HuH-7 (cell line): ENCODE measurements around the gene MFRP.

Experiments used
- DNase-seq: peaks from one replicate; pipeline ENCODE4 v3.0.0; 2011; ENCODE audit warnings: low spot score

Gene MFRP

DNA sequence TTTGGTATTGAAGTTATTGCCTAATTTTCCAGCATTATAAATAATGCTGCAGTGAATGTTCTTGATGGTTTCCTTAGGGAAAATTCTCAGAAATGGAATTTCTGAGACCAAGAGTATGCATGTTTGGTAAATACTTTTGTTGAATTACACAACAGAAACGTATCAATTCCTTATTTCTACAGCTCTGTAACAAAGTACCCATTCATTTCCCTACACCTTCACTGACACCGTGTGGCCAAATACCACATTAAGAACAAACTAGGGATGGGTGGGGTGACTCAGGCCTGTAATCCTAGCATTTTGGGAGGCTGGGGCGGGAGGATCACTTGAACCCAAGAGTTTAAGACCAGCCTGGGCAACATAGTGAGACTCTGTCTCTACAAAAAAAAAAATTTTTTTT is 51.3 kb downstream of the MFRP start:
- DNase-seq: no peak

DNA sequence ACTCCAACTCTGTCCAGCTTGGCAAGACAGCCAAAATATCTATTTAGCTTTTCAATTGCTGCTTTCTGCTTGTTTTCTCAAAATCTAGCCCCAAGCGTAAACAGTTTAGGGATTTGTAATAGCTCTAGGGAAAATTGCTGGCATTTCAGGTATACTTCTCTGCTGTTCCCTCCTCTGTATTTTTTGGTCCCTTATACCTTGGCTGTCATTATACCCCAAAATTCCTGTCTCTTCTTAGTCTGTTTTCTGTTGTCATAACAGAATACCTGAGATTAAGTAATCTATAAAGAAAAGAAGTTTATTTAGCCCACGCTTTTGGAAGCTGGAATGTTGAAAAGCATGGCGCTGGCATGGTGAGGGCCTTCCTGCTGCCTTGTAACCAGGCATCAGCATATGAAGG is 53.0 kb downstream of the MFRP start:
- DNase-seq: no peak

DNA sequence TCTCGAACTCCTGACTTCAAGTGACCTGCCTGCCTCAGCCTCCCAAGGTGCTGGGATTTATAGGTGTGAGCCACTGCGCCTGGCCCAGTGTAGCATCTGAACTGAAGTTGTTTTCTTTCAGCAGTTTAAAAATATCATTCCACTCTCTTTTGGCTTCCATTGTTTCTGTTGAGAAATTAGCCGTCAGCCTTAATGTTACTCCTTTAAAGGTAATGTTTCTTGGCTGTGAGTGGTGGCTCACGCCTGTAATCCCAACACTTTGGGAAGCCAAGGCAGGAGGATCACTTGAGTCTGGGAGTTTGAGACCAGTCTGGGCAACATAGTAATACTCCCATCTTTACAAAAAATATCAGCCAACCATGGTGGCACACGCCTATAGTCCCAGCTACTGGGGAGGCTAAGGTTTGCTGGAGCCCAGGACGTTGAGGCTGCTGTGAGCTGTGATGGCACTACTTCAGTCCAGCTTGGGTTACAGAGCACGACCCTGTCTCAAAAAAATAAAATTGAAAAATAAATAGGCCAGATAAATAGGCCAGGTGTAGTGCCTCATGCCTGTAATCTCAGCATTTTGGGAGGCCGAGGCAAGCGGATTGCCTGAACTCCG is 55.5 kb downstream of the MFRP start:
- no peak for DNase-seq
